ENCODE data around the gene DBH. TPM values are rescaled to one million over a fixed set of nuclear protein-coding genes. Genes with fewer than 3 reads are reported as not detected.

Gene DBH
- total RNA-seq, 1 donor from 2014 or later, result not detected

DNA sequence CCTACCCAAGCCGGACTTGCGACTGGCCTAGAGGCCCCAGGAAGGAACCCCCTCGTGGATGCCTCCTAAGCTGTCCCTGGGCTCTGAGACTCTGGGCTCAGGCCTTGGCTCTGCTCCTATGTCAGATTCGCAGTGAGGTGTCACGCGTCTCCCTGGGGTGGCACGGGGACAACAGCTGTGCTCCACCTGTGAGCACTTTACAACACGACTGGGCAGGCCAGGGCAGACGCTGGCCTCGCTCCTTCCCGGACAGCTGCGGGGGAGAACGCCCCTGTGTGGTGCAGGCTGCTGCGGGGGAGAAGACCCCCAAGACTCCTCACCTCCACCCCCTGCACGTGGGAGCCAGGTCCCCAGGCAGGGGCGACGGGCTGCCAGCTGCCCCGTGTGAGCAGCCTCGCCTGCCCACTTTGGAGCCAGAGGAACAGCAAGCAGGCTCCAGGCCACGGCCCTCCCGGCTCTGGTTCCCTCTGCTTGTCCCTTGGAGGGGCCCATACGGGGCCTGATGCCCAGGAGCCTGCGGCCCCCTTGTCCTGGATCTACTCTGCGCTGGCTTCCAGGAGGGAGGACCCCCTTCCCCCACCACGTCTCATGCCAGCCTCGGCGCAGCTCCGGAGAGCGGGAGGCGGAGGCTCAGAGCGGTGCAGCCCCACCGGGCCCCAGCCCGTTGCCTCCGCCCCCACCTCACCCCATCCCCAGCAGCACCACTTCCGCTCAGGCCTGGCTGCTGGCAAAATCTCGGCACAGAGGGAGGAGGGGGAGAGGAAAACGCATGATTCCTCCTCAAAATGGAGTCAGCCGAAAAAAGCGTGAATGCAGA lies 66.0 kb downstream of the DBH start:
- DNase-seq, result no peak

GRCh38 chr9:133702798-133703590 lies 66.8 kb downstream of the DBH start:
- DNase-seq, result no peak

DNA sequence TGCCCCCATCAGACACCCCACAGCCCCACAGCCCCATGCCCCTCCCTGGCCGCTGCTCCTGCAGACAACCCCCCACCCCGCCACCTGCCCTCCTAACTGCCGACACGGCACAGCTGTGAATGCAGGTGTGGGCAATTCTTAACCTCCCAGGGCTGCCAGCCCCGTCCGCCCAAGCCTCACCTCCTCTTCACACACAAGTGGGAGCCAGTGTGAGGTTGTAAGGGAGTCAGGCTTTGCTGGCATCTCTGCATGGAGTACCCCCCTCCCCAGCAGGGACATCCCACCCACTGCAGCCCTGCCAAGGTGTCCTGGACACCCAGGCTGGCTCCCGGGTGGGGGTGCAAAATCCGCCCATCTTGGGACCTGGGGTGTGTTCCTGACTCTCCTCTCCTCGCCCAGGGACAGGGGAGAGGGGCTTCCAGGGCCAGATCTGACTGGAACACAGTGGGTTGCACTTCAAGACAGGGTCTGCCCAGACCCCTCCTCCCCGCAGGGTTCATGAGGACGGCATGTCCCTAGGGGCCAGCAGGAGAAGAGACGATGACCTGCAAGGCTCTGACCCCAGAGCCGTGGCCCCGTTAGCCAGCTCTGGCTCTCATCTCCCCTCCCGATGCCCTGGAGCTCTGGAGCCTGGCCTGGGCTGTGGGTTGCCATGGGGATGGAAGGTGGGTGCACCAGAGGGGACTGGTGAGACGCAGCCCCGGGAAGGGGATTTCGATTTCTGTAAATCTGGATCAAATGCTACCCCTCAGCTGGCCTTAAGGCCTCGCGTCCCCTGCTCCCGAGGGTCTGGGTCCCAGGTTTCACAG lies 67.6 kb downstream of the DBH start:
- no peak for DNase-seq

- DNase-seq, result no peak
These were observed 68.6 kb downstream of the DBH start for GRCh38 chr9:133704711-133705181.

- no peak for DNase-seq
These were observed 69.4 kb downstream of the DBH start for GRCh38 chr9:133705576-133705975.

DNA sequence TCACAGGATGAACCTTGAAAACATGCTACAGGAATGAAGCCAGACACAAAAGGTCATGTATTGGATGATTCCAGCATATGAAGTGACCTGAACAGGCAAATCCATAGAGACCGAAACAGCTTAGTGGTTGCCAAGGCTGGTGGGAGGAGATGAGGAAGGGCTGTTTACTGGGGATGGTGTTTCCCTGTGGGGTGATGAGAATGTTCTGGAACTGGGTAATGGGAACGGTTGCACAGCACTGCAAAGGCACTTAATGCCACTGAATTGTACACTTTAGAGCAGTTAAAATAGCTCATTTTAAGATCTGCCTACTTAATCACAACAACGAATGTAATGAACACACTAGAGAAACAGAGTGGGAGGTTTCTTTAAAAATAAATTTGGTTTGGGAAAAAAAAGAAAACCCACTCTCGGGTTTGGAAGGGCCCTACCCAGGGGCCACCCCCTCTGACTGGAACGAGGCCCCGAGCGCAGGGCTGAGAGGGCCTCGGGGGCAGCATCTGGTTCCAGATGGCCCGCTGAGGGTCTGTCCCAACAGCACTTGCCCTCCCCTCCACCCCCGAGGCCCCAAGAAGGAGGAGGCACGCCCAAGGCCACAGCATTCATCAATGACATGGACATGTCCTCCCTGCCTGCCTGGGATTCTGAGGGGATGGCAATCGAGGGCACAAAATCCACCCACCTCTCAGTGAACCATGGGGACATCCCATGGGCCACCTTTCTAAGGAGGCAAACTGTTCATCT lies 70.3 kb downstream of the DBH start:
- no peak for DNase-seq

DNA sequence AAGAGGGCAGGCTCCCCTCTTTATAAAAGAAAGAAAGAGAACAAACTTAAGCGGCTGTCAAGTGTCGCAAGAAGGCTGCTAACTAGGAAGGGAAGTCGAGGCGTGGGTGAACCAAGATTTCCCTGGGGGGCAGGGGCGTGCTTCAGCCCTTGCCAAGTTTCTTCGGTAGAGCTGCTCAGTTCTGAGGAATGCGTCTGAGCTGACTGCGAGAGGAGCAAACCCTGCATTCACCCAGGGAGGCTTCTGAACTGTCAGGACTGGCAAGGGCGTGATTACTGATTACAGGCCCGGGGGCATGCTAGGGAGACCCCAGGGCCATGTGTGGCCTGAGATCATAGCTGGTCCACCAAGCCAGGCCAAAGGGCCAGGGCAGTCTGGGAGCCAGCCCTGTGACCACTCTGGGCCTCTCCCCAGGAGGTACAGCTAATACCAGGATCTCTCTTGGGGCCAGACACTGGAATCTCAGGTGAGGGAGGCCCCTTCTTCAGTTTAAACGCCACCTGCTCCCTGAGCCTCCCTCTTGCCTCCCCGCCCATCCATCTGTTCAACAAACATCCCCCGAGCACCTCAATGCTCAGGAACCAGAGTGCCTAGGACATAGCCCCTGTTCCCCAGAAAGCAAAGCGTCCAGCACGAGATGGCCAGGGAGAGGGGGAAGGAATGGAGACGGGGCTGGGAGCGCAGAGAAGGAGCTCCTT lies 71.1 kb downstream of the DBH start:
- DNase-seq, result no peak

DNA sequence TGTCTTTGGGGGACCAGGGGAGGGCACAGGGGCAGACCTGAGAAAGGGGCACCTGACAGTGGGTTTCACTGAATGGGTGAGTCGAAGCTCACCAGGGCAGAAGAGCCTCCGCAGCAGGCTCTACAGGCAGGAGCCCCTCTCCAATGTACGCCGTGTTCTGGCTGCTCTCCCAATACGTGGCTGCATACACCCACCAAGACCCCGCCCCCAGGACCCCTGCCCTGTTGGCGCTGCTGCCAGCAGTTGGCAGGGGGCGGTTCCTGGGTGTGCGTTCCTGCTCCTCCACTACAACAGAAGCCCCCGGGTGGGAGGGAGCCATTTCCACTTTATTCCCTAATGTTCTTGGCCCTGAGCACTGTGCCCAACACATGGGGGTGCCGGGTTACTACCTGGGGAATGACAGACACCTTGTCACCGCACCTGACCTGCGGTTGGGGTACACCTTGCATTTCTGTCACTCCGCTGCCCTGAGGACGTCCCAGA lies 71.6 kb downstream of the DBH start:
- no peak for DNase-seq

- no peak for DNase-seq
These were observed 72.3 kb downstream of the DBH start for GRCh38 chr9:133708246-133709014.

Other genes starting within 250 kb of the DBH start
- 16.2 and 26.9 TPM in 2 replicates for gene REXO4, start 218.4 kb upstream of the DBH start, total RNA-seq
- gene ADAMTS13, start 214.0 kb upstream of the DBH start, total RNA-seq, result 0.84 and 1.0 TPM in 2 replicates
- gene CACFD1, start 176.4 kb upstream of the DBH start, total RNA-seq, result 12.8 and 21.4 TPM in 2 replicates
- gene SLC2A6, start 157.3 kb upstream of the DBH start, total RNA-seq, result 32.0 and 42.1 TPM in 2 replicates
- gene MYMK, start 111.4 kb upstream of the DBH start, total RNA-seq, result not detected in 2 replicates
- gene ADAMTSL2, start 101.7 kb upstream of the DBH start, total RNA-seq, result under 0.01 and 0.17 TPM in 2 replicates
- gene FAM163B, start 27.0 kb upstream of the DBH start, total RNA-seq, result not detected in 2 replicates
- gene SARDH, start 102.0 kb downstream of the DBH start, total RNA-seq, result 0.34 and 0.37 TPM in 2 replicates